Coronary artery (tissue), 2 donors: ENCODE measurements around the gene CPT2.

Source experiments
- DNase-seq: peaks from one replicate; pipeline ENCODE4 v3.0.0-alpha.2; 2017; ENCODE audit warnings: low spot score
- H3K27ac ChIP-seq, 2 donors: fragments of 200-600 bp; sonication (generic); one replicate each; pipeline ENCODE4 v1.5.1; 2016 to 2019
- H3K4me3 ChIP-seq: fragments of 200-600 bp; sonication (generic); 2 replicates; pipeline ENCODE4 v1.5.1; 2016; ENCODE audit warnings: mild to moderate bottlenecking, moderate library complexity
- TF ChIP-seq, protein P1 (sequence below): fragments of 200-600 bp; sonication (generic); IDR thresholded peaks from one replicate; pipeline ENCODE4 v1.5.1; 2019; ENCODE audit warnings: antibody characterized with exemption

The CPT2 gene

DNA sequence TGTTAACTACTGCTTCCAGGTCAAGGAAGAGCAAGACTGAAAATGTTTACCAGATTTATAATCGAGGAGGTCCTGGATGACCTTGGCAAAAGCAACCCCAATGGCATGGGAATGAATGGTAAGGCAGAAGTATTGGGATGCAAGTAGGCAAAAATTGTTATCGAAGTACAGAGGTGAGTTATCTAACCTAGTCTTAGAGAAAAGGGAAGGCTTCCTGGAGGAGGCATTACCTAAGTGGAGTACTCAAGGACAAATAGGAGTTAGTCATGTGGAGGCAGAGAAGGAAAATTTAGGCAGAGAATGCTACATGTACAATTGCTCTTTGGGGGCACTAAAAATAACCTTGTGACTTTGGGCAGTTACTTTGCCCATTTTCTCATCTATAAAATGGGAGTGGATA lies 45.2 kb downstream of the CPT2 start:
- no peak for DNase-seq
- TF ChIP-seq, protein P1, sequence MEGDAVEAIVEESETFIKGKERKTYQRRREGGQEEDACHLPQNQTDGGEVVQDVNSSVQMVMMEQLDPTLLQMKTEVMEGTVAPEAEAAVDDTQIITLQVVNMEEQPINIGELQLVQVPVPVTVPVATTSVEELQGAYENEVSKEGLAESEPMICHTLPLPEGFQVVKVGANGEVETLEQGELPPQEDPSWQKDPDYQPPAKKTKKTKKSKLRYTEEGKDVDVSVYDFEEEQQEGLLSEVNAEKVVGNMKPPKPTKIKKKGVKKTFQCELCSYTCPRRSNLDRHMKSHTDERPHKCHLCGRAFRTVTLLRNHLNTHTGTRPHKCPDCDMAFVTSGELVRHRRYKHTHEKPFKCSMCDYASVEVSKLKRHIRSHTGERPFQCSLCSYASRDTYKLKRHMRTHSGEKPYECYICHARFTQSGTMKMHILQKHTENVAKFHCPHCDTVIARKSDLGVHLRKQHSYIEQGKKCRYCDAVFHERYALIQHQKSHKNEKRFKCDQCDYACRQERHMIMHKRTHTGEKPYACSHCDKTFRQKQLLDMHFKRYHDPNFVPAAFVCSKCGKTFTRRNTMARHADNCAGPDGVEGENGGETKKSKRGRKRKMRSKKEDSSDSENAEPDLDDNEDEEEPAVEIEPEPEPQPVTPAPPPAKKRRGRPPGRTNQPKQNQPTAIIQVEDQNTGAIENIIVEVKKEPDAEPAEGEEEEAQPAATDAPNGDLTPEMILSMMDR = no peak

DNA sequence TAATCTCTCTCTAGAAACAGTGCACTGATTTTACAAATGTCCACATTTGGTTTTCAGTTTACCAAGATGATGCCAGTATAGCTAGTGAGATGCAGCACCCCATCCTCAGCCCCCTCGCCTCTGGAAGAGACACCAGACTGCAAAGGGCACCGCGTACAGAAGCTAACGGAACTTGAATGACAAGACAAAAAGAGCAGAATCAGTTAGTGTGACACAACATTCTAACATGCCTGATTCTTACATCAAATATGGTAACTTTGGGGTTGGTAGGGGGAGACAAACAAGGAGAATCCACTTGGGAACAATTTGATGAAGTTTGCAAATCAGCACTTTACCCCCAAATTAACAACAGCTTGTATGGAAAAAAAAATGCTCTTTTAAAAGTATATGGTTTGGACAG lies 45.8 kb downstream of the CPT2 start:
- Histone ChIP-seq H3K4me3 (no peak overlapping the region), H3K27ac (no peak overlapping the region)
- TF ChIP-seq, protein P1 = no peak
- DNase-seq = no peak

More for the DNA sequence above, 45.2 kb downstream of the CPT2 start:
- Histone ChIP-seq H3K27ac (no peak overlapping the region), H3K4me3 (no peak overlapping the region)

DNA sequence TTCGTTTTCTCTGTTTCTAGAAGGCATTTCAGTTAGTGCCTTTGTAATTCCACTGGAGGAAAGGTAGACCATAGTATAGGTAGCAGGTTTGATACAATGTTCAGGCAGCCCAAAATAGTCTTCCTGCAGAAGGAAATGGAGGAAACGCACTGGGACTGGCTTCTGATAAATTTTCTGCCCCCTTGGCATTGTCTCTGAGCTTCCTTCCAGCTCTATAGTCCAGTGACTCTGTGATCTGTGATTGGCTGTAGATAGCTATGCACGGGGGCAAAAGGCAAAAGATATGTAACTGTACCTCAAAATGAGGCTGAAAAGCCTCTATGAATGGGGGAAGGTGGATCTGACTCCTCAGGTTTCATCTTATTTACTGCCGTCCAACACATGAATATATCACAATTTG lies 47.5 kb downstream of the CPT2 start:
- Histone ChIP-seq H3K27ac (no peak overlapping the region), H3K4me3 (no peak overlapping the region)
- DNase-seq = no peak
- TF ChIP-seq, protein P1 = no peak

- no peak for DNase-seq
- Histone ChIP-seq H3K4me3 (no peak overlapping the region), H3K27ac (no peak overlapping the region)
- TF ChIP-seq, protein P1 = no peak
Measured at GRCh38 chr1:53246261-53247134, 49.9 kb downstream of the CPT2 start.

DNA sequence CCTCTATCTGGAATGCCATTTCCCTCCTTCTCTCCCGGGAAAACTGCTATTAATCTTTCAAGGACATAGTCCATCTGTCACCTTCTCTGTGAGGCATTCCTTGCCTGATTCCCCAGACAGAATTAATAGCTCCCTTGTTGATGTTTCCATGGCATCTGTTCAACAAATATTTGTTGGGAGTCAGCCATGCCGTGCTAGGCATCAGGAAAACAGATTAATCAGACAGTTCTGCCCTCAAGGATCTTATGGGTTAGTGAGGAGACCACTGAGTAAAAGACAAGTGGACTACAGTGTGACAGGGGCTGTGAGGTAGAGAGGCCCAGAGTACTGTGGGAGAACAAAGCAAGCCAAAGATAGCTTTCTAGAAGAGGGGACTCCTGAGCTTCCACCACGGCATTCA lies 53.1 kb downstream of the CPT2 start:
- Histone ChIP-seq H3K27ac (no peak overlapping the region), H3K4me3 (no peak overlapping the region)
- DNase-seq = no peak
- TF ChIP-seq, protein P1 = no peak

GRCh38 chr1:53250325-53250724 lies 53.7 kb downstream of the CPT2 start:
- H3K4me3 ChIP-seq = no peak overlapping the region
- H3K27ac ChIP-seq = no peak overlapping the region
- DNase-seq = no peak
- TF ChIP-seq, protein P1 = no peak
